Liver (tissue), 9 donors: ENCODE data around the gene CCL22. TPM values are rescaled to one million over a fixed set of nuclear protein-coding genes. Genes with fewer than 3 reads are reported as not detected.

Experiments used
- DNase-seq: peaks from one replicate; pipeline ENCODE4 v3.0.0-alpha.2; 2017; ENCODE audit warnings: low spot score
- H3K27ac ChIP-seq, 2 donors: one replicate each; pipeline ENCODE4 v1.7.0; 2013; ENCODE audit warnings: inconsistent platforms in 2 of 2, low read length in 2 of 2, control low read depth in 1 of 2, low read depth in 1 of 2, mild to moderate bottlenecking in 1 of 2
- H3K27me3 ChIP-seq, 4 donors: one replicate each; pipeline versions ENCODE4 v1.6.1 to v1.7.0; 2013; ENCODE audit warnings: low read length in 3 of 4, inconsistent platforms in 1 of 4, mild to moderate bottlenecking in 1 of 4, moderate library complexity in 1 of 4; ENCODE audit not compliant: control insufficient read depth in 4 of 4, insufficient read depth in 4 of 4
- H3K36me3 ChIP-seq, 4 donors: one replicate each; pipeline versions ENCODE4 v1.6.1 to v1.7.0; 2013; ENCODE audit warnings: low read length in 3 of 4, mild to moderate bottlenecking in 3 of 4, low read depth in 1 of 4, moderate library complexity in 1 of 4; ENCODE audit not compliant: control insufficient read depth in 4 of 4, insufficient read depth in 3 of 4
- H3K4me1 ChIP-seq, 4 donors: one replicate each; pipeline versions ENCODE4 v1.6.1 to v1.7.0; 2013; ENCODE audit warnings: low read length in 3 of 4, mild to moderate bottlenecking in 3 of 4, moderate library complexity in 1 of 4; ENCODE audit not compliant: control insufficient read depth in 4 of 4, insufficient read depth in 4 of 4
- H3K4me3 ChIP-seq, 3 donors: one replicate each; pipeline versions ENCODE4 v1.6.1 to v1.7.0; 2013; ENCODE audit warnings: low read length in 3 of 3, control low read depth in 1 of 3, low read depth in 1 of 3, mild to moderate bottlenecking in 1 of 3
- H3K9ac ChIP-seq, 2 donors: one replicate each; pipeline ENCODE4 v1.7.0; 2013; ENCODE audit warnings: low read length in 2 of 2, mild to moderate bottlenecking in 2 of 2, moderate library complexity in 2 of 2, control low read depth in 1 of 2, low read depth in 1 of 2
- H3K9me3 ChIP-seq, 4 donors: one replicate each; pipeline versions ENCODE4 v1.6.1 to v1.7.0; 2013; ENCODE audit warnings: low read length in 3 of 4; ENCODE audit not compliant: control insufficient read depth in 4 of 4
- EGR1 ChIP-seq, 2 donors: IDR thresholded peaks; 2 replicates each; pipeline ENCODE4 v1.6.1; 2016 to 2018; ENCODE audit warnings: antibody characterized with exemption in 2 of 2, low read depth in 2 of 2
- FOXA1 ChIP-seq: IDR thresholded peaks from 2 replicates; pipeline ENCODE4 v1.6.1; 2016; ENCODE audit warnings: antibody characterized with exemption
- GABPA ChIP-seq, 2 donors: IDR thresholded peaks in 1 of 2; conservative IDR thresholded peaks in 1 of 2; 2 replicates each; pipeline ENCODE4 v1.6.1; 2016; ENCODE audit warnings: antibody characterized with exemption in 2 of 2, mild to moderate bottlenecking in 1 of 2, moderate library complexity in 1 of 2
- HNF4G ChIP-seq: IDR thresholded peaks from 2 replicates; pipeline ENCODE4 v1.6.1; 2016; ENCODE audit warnings: antibody characterized with exemption
- JUND ChIP-seq, 2 donors: IDR thresholded peaks; 2 replicates each; pipeline ENCODE4 v1.6.1; 2016; ENCODE audit warnings: antibody characterized with exemption in 2 of 2
- RAD21 ChIP-seq, 2 donors: IDR thresholded peaks; 2 replicates each; pipeline ENCODE4 v1.6.1; 2016; ENCODE audit warnings: antibody characterized with exemption in 2 of 2, mild to moderate bottlenecking in 2 of 2
- TAF1 ChIP-seq: conservative IDR thresholded peaks from 2 replicates; pipeline ENCODE4 v1.6.1; 2016; ENCODE audit warnings: antibody characterized with exemption, mild to moderate bottlenecking
- WGBS: extraction: QIAGEN DNeasy Blood & Tissue Kit; methylation state at CpG from one replicate; pipeline ENCODE4 v1.1.7; 2013; 5-methylcytosine and 5-hydroxymethylcytosine counted together
- polyA plus RNA-seq, 2 donors: library from polyadenylated mRNA; stranded (reverse) in 1 of 2; unstranded in 1 of 2; fragments of 200-250 nt in 1 of 2; fragments of >200 nt in 1 of 2; fragmentation: Nextera tagmentation in 1 of 2; extraction: Ambion mirVana in 1 of 2; gene quantifications; one replicate each; pipeline versions ENCODE4 v1.2.1 to v1.2.3, GENCODE V29; 2013 to 2015
- total RNA-seq, 2 donors: library from RNA; depleted of rRNA; stranded (reverse); fragments of >200 nt; gene quantifications; one replicate each; pipeline ENCODE4 v1.2.3, GENCODE V29; 2014
- TF ChIP-seq, protein P1 (sequence below): IDR thresholded peaks from 2 replicates; pipeline ENCODE4 v1.6.1; 2016; ENCODE audit warnings: antibody characterized with exemption
- TF ChIP-seq, protein P2 (sequence below): IDR thresholded peaks from 2 replicates; pipeline ENCODE4 v1.6.1; 2016; ENCODE audit warnings: antibody characterized with exemption, mild to moderate bottlenecking
- TF ChIP-seq, protein P3 (sequence below): IDR thresholded peaks from 2 replicates; pipeline ENCODE4 v1.6.1; 2016; ENCODE audit warnings: antibody characterized with exemption
- TF ChIP-seq, protein P4 (sequence below): IDR thresholded peaks from 2 replicates; pipeline ENCODE4 v1.6.1; 2016; ENCODE audit warnings: antibody characterized with exemption
- donor health status: healthy.
- donor health status: healthy.
- donor health status: healthy.
- donor health status: healthy.
- donor health status: healthy.

The CCL22 gene
- total and polyA plus RNA-seq, 4 donors: 0.02 to 0.09 TPM; not detected in 2

DNA sequence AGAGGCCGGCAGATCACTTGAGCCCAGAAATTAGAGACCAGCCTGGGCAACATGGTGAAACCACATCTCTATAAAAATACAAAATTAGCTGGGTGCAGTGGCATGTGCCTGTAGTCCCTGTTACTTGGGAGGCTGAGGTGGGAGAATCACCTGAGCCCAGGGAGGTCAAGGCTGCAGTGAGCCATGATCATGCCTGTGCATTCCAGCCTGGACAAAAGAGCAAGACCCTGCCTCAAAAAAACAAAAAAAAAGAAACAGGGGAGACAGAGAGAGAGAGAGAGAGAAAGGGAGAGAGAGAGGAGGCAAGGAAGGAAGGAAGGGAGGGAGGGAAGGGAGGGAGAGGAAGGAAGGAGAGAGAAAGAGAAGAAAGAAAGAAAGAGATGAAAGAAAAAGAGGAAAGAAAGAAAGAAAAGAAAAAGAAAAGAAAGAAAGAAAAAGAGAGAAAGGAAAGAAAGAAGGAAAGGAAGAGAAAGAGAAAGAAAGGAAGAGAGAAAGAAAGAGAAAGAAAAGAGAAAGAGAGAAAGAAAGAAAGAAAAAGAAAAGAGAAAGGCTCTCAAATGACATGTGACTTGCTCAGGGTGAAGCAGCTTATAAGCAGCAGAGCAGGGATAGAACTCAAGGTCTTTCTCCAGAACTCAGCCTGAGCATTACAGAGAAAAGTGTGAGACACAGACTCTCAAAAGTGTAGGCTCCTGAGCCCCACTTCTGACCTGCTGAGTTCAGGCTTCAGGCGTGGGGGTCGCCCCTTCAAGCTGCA lies 29.2 kb downstream of the CCL22 start:
- Histone ChIP-seq H3K4me1 (no peaks in the 10 kb centered on the region), H3K27me3 (no peaks in the 10 kb centered on the region), H3K9ac (no peak overlapping the region), H3K36me3 (no peaks in the 10 kb centered on the region), H3K9me3 (no peaks in the 10 kb centered on the region), H3K27ac (no peak overlapping the region), H3K4me3 (no peak overlapping the region)
- TF ChIP-seq GABPA (IDR thresholded peaks at IDR 0.05 in 1 of 2, conservative IDR thresholded peaks at IDR 0.05 in 1 of 2) (no peak), TAF1 (no peak), JUND (IDR thresholded peaks at IDR 0.05) (no peak), HNF4G (no peak), RAD21 (IDR thresholded peaks at IDR 0.05) (no peak), EGR1 (IDR thresholded peaks at IDR 0.05; ENCODE audit: low read depth in 2 of 2) (no peak)
- TF ChIP-seq, protein P1, sequence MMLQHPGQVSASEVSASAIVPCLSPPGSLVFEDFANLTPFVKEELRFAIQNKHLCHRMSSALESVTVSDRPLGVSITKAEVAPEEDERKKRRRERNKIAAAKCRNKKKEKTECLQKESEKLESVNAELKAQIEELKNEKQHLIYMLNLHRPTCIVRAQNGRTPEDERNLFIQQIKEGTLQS: no peak
- TF ChIP-seq, protein P2, sequence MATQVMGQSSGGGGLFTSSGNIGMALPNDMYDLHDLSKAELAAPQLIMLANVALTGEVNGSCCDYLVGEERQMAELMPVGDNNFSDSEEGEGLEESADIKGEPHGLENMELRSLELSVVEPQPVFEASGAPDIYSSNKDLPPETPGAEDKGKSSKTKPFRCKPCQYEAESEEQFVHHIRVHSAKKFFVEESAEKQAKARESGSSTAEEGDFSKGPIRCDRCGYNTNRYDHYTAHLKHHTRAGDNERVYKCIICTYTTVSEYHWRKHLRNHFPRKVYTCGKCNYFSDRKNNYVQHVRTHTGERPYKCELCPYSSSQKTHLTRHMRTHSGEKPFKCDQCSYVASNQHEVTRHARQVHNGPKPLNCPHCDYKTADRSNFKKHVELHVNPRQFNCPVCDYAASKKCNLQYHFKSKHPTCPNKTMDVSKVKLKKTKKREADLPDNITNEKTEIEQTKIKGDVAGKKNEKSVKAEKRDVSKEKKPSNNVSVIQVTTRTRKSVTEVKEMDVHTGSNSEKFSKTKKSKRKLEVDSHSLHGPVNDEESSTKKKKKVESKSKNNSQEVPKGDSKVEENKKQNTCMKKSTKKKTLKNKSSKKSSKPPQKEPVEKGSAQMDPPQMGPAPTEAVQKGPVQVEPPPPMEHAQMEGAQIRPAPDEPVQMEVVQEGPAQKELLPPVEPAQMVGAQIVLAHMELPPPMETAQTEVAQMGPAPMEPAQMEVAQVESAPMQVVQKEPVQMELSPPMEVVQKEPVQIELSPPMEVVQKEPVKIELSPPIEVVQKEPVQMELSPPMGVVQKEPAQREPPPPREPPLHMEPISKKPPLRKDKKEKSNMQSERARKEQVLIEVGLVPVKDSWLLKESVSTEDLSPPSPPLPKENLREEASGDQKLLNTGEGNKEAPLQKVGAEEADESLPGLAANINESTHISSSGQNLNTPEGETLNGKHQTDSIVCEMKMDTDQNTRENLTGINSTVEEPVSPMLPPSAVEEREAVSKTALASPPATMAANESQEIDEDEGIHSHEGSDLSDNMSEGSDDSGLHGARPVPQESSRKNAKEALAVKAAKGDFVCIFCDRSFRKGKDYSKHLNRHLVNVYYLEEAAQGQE: no peak
- TF ChIP-seq, protein P3, sequence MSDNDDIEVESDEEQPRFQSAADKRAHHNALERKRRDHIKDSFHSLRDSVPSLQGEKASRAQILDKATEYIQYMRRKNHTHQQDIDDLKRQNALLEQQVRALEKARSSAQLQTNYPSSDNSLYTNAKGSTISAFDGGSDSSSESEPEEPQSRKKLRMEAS: no peak
- no peak for DNase-seq
- WGBS: 88% methylated on average over 3 of the region's 3 CpGs

DNA sequence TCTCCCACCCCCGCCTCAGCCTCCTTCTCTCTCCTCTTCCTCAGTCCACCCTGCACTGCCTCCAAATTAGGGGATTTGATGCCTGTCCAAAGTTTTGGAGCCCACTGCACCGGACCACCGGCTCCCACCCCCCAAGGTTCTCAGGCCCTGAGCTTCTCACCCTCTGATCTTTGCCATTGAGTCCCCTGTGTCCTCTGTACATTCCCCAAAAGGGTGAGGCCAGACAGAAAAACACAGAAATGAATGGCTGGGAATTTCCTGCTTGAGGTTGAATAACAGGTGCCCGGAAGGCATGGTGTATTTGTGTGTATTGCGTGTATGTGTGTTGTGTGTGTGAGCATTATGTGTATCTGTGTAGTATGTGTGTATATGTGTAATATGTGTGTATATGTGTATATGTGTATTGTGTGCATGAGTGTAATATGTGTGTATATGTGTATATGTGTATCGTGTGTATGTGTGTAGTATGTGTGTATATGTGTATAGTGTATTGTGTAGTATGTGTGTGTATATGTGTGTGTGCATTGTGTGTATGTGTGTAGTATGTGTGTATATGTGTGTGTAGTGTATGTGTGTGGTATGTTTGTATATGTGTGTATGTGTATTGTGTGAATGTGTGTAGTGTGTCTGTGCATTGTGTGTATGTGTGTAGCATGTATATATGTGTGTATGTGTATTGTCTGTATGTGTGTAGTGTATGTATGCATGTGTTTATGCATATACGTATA lies 29.9 kb downstream of the CCL22 start:
- DNase-seq: no peak
- WGBS: 81% methylated on average over 7 of the region's 7 CpGs
- Histone ChIP-seq H3K9me3 (no peaks in the 10 kb centered on the region), H3K9ac (no peak overlapping the region), H3K4me3 (no peak overlapping the region), H3K4me1 (no peaks in the 10 kb centered on the region), H3K36me3 (no peaks in the 10 kb centered on the region), H3K27me3 (no peaks in the 10 kb centered on the region), H3K27ac (no peak overlapping the region)
- TF ChIP-seq FOXA1: no peak
- no peak for TF ChIP-seq HNF4G
- TF ChIP-seq, protein P4, sequence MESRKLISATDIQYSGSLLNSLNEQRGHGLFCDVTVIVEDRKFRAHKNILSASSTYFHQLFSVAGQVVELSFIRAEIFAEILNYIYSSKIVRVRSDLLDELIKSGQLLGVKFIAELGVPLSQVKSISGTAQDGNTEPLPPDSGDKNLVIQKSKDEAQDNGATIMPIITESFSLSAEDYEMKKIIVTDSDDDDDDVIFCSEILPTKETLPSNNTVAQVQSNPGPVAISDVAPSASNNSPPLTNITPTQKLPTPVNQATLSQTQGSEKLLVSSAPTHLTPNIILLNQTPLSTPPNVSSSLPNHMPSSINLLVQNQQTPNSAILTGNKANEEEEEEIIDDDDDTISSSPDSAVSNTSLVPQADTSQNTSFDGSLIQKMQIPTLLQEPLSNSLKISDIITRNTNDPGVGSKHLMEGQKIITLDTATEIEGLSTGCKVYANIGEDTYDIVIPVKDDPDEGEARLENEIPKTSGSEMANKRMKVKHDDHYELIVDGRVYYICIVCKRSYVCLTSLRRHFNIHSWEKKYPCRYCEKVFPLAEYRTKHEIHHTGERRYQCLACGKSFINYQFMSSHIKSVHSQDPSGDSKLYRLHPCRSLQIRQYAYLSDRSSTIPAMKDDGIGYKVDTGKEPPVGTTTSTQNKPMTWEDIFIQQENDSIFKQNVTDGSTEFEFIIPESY: no peak
